Neural crest cell (in vitro differentiated cells): ENCODE results near the gene WDR6. TPM values are rescaled to one million over a fixed set of nuclear protein-coding genes. Genes with fewer than 3 reads are reported as not detected.

ENCODE experiments used
- DNase-seq: peaks from one replicate; pipeline ENCODE4 v3.0.0; 2021; ENCODE audit warnings: low read depth, mixed read lengths, low spot score
- H3K27ac Mint-ChIP-seq: one replicate; pipeline ENCODE4 v1.8.0; 2021; ENCODE audit warnings: mild to moderate bottlenecking, mixed read lengths; ENCODE audit not compliant: unreplicated experiment
- H3K27me3 Mint-ChIP-seq: 2 replicates; pipeline ENCODE4 v1.8.0; 2021; ENCODE audit warnings: low read depth, mild to moderate bottlenecking, mixed read lengths
- H3K36me3 Mint-ChIP-seq: 2 replicates; pipeline ENCODE4 v1.8.0; 2021; ENCODE audit warnings: low read depth, mild to moderate bottlenecking, mixed read lengths
- H3K4me1 Mint-ChIP-seq: 2 replicates; pipeline ENCODE4 v1.8.0; 2021; ENCODE audit warnings: mixed read lengths
- H3K4me3 Mint-ChIP-seq: one replicate; pipeline ENCODE4 v1.8.0; 2021; ENCODE audit warnings: mild to moderate bottlenecking, mixed read lengths
- H3K9me3 Mint-ChIP-seq: 2 replicates; pipeline ENCODE4 v1.8.0; 2021; ENCODE audit warnings: mixed read lengths
- CTCF ChIP-seq: fragments of 200-600 bp; sonication (generic); conservative IDR thresholded peaks from 2 replicates; pipeline ENCODE4 v1.5.0; 2021; ENCODE audit warnings: antibody characterized with exemption, mild to moderate bottlenecking
- total RNA-seq: library from RNA; stranded (reverse); gene quantifications from 2 replicates; pipeline ENCODE4 v1.2.1, GENCODE V29; 2021

Gene WDR6
- total RNA-seq, 1 donor from 2014 or later = 294 TPM

- Mint-ChIP-seq H3K36me3 (peaks cover 32% of the 10 kb centered on the region), H3K27me3 (peaks cover 7% of the 10 kb centered on the region), H3K9me3 (no peaks in the 10 kb centered on the region), H3K4me3 (peak within 1 kb of the TSS; percentile 96), H3K27ac (peak within 1 kb of the TSS; percentile 97), H3K4me1 (peaks cover 26% of the 10 kb centered on the region)
- DNase-seq = peak; percentile 83
- no peak for TF ChIP-seq CTCF
These were observed 21.7 kb downstream of the WDR6 start, which contains the start of gene IMPDH2 for GRCh38 chr3:49028673-49029562. IMPDH2 (minus strand) TSS chr3:49029398; CDS start chr3:49029350, 48 bp downstream.

- DNase-seq = no peak
- Mint-ChIP-seq H3K4me1 (peaks cover 26% of the 10 kb centered on the region), H3K4me3 (peak overlapping the region; percentile 96), H3K27ac (peak overlapping the region; percentile 97), H3K36me3 (peaks cover 30% of the 10 kb centered on the region), H3K27me3 (peaks cover 7% of the 10 kb centered on the region), H3K9me3 (no peaks in the 10 kb centered on the region)
- TF ChIP-seq CTCF = no peak
These were observed 22.3 kb downstream of the WDR6 start for GRCh38 chr3:49029563-49029884.

- Mint-ChIP-seq H3K36me3 (peaks cover 27% of the 10 kb centered on the region), H3K27me3 (peaks cover 7% of the 10 kb centered on the region), H3K4me3 (no peak overlapping the region)
These were observed 23.1 kb downstream of the WDR6 start for GRCh38 chr3:49030321-49030720.

GRCh38 chr3:49032646-49033304 lies 25.6 kb downstream of the WDR6 start:
- Mint-ChIP-seq H3K36me3 (peaks cover 19% of the 10 kb centered on the region), H3K27me3 (peaks cover 7% of the 10 kb centered on the region), H3K4me1 (peaks cover 18% of the 10 kb centered on the region), H3K4me3 (no peak overlapping the region), H3K9me3 (no peaks in the 10 kb centered on the region), H3K27ac (no peak overlapping the region)
- DNase-seq = no peak
- no peak for TF ChIP-seq CTCF

More at GRCh38 chr3:49030321-49030720, 23.1 kb downstream of the WDR6 start:
- H3K4me1 Mint-ChIP-seq = peaks cover 26% of the 10 kb centered on the region
- DNase-seq = no peak
- H3K9me3 Mint-ChIP-seq = no peaks in the 10 kb centered on the region
- TF ChIP-seq CTCF = no peak
- H3K27ac Mint-ChIP-seq = no peak overlapping the region

GRCh38 chr3:49034650-49035049 lies 27.5 kb downstream of the WDR6 start:
- Mint-ChIP-seq H3K4me1 (peaks cover under 1% of the 10 kb centered on the region), H3K27me3 (no peaks in the 10 kb centered on the region), H3K27ac (no peak overlapping the region), H3K36me3 (peaks cover 9% of the 10 kb centered on the region), H3K9me3 (no peaks in the 10 kb centered on the region), H3K4me3 (no peak overlapping the region)
- no peak for DNase-seq
- TF ChIP-seq CTCF = no peak
